Measurements from ENCODE around the gene TDRD7.
A peak's percentile ranks its signal among the peaks of the same experiment; 100 is the strongest.

Gene TDRD7, protein sequence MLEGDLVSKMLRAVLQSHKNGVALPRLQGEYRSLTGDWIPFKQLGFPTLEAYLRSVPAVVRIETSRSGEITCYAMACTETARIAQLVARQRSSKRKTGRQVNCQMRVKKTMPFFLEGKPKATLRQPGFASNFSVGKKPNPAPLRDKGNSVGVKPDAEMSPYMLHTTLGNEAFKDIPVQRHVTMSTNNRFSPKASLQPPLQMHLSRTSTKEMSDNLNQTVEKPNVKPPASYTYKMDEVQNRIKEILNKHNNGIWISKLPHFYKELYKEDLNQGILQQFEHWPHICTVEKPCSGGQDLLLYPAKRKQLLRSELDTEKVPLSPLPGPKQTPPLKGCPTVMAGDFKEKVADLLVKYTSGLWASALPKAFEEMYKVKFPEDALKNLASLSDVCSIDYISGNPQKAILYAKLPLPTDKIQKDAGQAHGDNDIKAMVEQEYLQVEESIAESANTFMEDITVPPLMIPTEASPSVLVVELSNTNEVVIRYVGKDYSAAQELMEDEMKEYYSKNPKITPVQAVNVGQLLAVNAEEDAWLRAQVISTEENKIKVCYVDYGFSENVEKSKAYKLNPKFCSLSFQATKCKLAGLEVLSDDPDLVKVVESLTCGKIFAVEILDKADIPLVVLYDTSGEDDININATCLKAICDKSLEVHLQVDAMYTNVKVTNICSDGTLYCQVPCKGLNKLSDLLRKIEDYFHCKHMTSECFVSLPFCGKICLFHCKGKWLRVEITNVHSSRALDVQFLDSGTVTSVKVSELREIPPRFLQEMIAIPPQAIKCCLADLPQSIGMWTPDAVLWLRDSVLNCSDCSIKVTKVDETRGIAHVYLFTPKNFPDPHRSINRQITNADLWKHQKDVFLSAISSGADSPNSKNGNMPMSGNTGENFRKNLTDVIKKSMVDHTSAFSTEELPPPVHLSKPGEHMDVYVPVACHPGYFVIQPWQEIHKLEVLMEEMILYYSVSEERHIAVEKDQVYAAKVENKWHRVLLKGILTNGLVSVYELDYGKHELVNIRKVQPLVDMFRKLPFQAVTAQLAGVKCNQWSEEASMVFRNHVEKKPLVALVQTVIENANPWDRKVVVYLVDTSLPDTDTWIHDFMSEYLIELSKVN

DNA sequence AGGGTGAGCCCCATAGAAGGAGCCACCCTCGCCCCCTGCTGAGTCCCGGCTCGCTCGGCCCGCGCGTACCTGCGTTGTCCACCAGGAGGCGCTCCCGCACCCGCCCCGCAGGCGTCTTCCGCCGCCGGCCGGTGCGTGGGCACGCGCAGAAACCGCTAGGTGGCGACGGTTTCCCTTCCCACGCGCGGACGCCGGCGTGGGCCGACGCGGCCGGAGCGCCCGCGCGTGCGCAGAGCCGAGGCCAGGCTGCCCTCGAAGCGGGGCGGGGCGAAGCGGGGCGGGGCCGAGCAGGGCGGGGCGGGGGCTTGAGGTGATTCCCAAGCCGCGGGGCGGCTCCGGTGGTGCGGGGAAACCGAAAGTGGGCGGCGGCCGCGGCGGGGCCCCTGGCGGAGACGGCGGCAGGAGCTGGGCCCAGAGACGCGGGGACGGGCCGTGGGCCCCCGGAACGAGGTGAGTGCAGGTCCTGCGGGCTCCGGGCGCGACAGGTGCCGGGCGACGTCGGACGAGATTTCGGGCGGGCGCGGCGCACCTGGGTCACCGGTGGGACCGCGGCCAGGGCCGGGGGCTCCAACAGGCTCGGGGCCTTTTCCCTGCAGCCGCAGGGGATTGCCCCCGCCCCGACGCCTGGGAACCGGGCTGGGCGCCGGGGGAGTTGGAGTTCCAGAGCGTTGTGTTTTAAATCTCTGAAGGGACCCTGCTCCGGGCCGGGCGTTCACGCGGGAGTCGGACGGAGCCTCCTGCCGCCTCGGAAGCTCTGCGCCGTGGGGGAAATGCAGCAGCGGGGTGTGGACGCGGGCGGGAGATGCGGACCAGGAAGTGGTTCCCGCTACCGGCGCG is at the start of gene TDRD7:
TSS of gene TDRD7 (plus strand) at position 308 of the 837 bp plus-strand sequence. CDS start 16,370 bp downstream, outside the sequence.
- TF ChIP-seq, protein P1, sequence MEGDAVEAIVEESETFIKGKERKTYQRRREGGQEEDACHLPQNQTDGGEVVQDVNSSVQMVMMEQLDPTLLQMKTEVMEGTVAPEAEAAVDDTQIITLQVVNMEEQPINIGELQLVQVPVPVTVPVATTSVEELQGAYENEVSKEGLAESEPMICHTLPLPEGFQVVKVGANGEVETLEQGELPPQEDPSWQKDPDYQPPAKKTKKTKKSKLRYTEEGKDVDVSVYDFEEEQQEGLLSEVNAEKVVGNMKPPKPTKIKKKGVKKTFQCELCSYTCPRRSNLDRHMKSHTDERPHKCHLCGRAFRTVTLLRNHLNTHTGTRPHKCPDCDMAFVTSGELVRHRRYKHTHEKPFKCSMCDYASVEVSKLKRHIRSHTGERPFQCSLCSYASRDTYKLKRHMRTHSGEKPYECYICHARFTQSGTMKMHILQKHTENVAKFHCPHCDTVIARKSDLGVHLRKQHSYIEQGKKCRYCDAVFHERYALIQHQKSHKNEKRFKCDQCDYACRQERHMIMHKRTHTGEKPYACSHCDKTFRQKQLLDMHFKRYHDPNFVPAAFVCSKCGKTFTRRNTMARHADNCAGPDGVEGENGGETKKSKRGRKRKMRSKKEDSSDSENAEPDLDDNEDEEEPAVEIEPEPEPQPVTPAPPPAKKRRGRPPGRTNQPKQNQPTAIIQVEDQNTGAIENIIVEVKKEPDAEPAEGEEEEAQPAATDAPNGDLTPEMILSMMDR (IDR thresholded peaks at IDR 0.05), result peak; percentile 89
- Histone ChIP-seq H3K27ac (peak within 1 kb of the TSS; percentile 56), H3K79me2 (no peaks in the 10 kb centered on the region), H2AFZ (peak within 1 kb of the TSS; percentile 82), H3K27me3 (ENCODE audit: control insufficient read depth, insufficient read depth, low read length) (no peaks in the 10 kb centered on the region), H3K4me3 (ENCODE audit: low read depth, low read length) (peak within 1 kb of the TSS; percentile 80), H3K36me3 (ENCODE audit: control insufficient read depth, insufficient read depth, low read length) (no peaks in the 10 kb centered on the region), H3K9me3 (ENCODE audit: control insufficient read depth, low read length) (no peaks in the 10 kb centered on the region), H3K4me2 (ENCODE audit: low read length) (peak within 1 kb of the TSS; percentile 75), H3K4me1 (peaks cover 7% of the 10 kb centered on the region), H3K9ac (no peak within 1 kb of the TSS)

DNA sequence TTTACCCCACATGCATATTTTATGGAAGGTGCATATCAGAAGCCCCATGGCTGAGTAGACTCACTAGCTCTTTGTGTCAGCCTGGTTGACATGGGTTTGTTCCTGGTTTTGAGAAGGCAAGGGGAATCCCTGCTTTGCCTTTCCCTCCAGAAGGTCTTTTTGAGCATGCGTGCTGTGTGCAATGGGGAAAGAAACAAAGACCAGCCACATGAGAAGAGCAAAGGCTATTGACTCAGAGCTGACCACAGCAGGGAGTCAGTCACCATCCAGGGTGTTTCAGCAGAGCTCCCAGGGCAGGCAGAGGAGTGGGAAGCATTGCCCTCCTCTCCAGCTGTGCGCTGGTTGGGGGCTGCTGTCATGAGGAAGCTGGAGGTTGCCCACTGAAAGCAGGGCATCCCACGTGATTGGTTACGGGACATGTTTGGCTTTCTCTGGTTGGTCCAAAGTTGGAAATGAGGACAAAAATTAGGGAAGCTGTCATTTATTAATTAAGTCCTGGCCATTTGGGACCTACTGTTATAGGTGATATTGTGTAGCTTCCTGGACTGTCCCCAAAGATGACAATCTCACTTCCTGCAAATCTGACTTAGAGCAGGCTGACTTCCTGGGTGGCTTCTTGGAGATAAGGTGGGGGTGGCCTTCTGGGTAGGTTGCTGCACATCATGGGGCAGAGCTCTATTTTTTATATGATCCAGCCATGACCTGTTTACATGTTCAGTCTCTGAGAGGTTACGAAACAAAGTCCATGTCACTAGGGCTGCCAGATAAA is 48.9 kb upstream of the TDRD7 start:
- H2AFZ ChIP-seq, result no peak overlapping the region
- no peak overlapping the region for H3K9ac ChIP-seq
- no peak overlapping the region for H3K27ac ChIP-seq
- H3K4me1 ChIP-seq, result no peaks in the 10 kb centered on the region
- H3K27me3 ChIP-seq (ENCODE audit: control insufficient read depth, insufficient read depth, low read length), result no peaks in the 10 kb centered on the region
- H3K4me3 ChIP-seq (ENCODE audit: low read depth, low read length), result no peak overlapping the region
- TF ChIP-seq, protein P1 (IDR thresholded peaks at IDR 0.05), result no peak
- no peaks in the 10 kb centered on the region for H3K9me3 ChIP-seq (ENCODE audit: control insufficient read depth, low read length)
- H3K4me2 ChIP-seq (ENCODE audit: low read length), result no peak overlapping the region
- H3K79me2 ChIP-seq, result no peaks in the 10 kb centered on the region
- H3K36me3 ChIP-seq (ENCODE audit: control insufficient read depth, insufficient read depth, low read length), result no peaks in the 10 kb centered on the region

DNA sequence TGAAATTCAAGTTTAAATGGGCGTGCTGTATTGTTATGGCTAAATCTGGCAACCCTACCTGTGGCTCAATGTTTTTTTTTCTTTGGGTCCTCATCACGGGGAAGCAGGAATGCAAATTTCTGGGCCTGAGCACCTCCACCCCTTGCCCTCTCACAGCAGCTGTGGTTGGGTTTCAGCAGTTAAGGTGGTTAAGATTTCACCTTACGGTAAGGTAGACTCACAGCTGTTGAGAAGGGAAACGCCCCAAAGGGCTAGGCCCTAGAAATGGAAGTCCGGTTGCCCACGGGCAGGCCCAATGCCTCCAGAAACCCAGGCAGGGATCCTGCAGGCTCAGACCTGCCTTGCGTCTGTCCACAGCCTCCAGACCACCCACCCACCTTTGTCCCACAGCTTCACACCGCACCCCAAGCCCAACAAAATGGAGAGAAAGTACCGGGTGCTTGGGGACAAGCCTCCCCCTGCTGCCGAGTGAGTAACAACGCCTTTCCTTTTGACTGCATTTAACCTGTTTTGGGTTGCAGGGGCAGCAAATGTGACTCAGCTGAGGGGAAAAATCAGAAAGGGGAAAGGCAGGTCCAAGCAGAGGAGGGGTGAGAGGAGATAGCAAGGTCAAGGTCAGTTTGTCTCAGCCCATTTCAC is 48.1 kb upstream of the TDRD7 start:
- H3K27ac ChIP-seq, result no peak overlapping the region
- no peaks in the 10 kb centered on the region for H3K27me3 ChIP-seq (ENCODE audit: control insufficient read depth, insufficient read depth, low read length)
- no peaks in the 10 kb centered on the region for H3K4me1 ChIP-seq
- no peak overlapping the region for H3K9ac ChIP-seq
- H3K36me3 ChIP-seq (ENCODE audit: control insufficient read depth, insufficient read depth, low read length), result no peaks in the 10 kb centered on the region
- no peak overlapping the region for H3K4me2 ChIP-seq (ENCODE audit: low read length)
- no peaks in the 10 kb centered on the region for H3K79me2 ChIP-seq
- H3K9me3 ChIP-seq (ENCODE audit: control insufficient read depth, low read length), result no peaks in the 10 kb centered on the region
- H2AFZ ChIP-seq, result no peak overlapping the region
- TF ChIP-seq, protein P1 (IDR thresholded peaks at IDR 0.05), result no peak
- H3K4me3 ChIP-seq (ENCODE audit: low read depth, low read length), result no peak overlapping the region

Measured in parathyroid adenoma (tissue), 2 donors.